Lower lobe of right lung (tissue), 2 donors: ENCODE results near the gene C3orf70. TPM values are rescaled to one million over a fixed set of nuclear protein-coding genes. Genes with fewer than 3 reads are reported as not detected.

Experiments
- ATAC-seq, 2 donors: fragments of 200-7000 bp; cut with Tn5 transposase; one replicate each; pipeline ENCODE4 v1.9.1; 2020 to 2022; ENCODE audit warnings: mild to moderate bottlenecking in 2 of 2, moderate library complexity in 2 of 2
- DNase-seq: peaks from one replicate; pipeline ENCODE4 v3.0.0-alpha.2; 2020
- H3K27ac ChIP-seq: fragments of 200-600 bp; one replicate; pipeline ENCODE4 v1.8.0; 2022
- H3K27me3 ChIP-seq: fragments of 200-600 bp; one replicate; pipeline ENCODE4 v1.8.0; 2022; ENCODE audit warnings: low read depth
- H3K36me3 ChIP-seq: fragments of 200-600 bp; one replicate; pipeline ENCODE4 v1.8.0; 2022; ENCODE audit warnings: mild to moderate bottlenecking
- H3K4me1 ChIP-seq: fragments of 200-600 bp; one replicate; pipeline ENCODE4 v1.8.0; 2022
- H3K4me3 ChIP-seq: fragments of 200-600 bp; one replicate; pipeline ENCODE4 v1.8.0; 2022; ENCODE audit warnings: mild to moderate bottlenecking
- H3K9me3 ChIP-seq: fragments of 200-600 bp; one replicate; pipeline ENCODE4 v1.8.0; 2022
- CTCF ChIP-seq: fragments of 200-600 bp; IDR thresholded peaks from one replicate; pipeline ENCODE4 v1.8.0; 2022; ENCODE audit warnings: antibody characterized with exemption, mild to moderate bottlenecking
- intact Hi-C: fragments of 100-400 bp; cut with DNase I; formaldehyde crosslinking; loops from one replicate; pipeline ENCODE4 v1.11.0; 2022
- total RNA-seq: library from RNA; stranded (reverse); fragmentation: NEBNext Ultra II Directional; extraction: Animal tissue kit (Norgen Biotek cat#: 25700); gene quantifications from one replicate; pipeline ENCODE4 v1.2.1, GENCODE V29; 2021
- donor health status: DM: no; HTN: yes; CAD: no; lungs with severe emphysema.

C3orf70 gene
- total RNA-seq, 1 donor from 2014 or later: 3.2 TPM

- Histone ChIP-seq H3K4me3 (no peak overlapping the region), H3K27me3 (no peaks in the 10 kb centered on the region), H3K36me3 (no peaks in the 10 kb centered on the region), H3K9me3 (no peaks in the 10 kb centered on the region), H3K27ac (no peak overlapping the region), H3K4me1 (no peaks in the 10 kb centered on the region)
- ATAC-seq: no peak
- intact Hi-C loops: no loop called here
- no peak for DNase-seq
- no peak for TF ChIP-seq CTCF
These were observed 68.5 kb downstream of the C3orf70 start for GRCh38 chr3:185084402-185084801.

- H3K9me3 ChIP-seq: no peaks in the 10 kb centered on the region
- DNase-seq (no peak), ATAC-seq (no peak)
- intact Hi-C loops: no loop called here
- no peaks in the 10 kb centered on the region for H3K36me3 ChIP-seq
- H3K4me1 ChIP-seq: no peaks in the 10 kb centered on the region
- no peak overlapping the region for H3K27ac ChIP-seq
- no peak overlapping the region for H3K4me3 ChIP-seq
- TF ChIP-seq CTCF: no peak
- H3K27me3 ChIP-seq: no peaks in the 10 kb centered on the region
These were observed 70.0 kb downstream of the C3orf70 start for GRCh38 chr3:185082829-185083228.

GRCh38 chr3:185082149-185082548 is 70.7 kb downstream of the C3orf70 start:
- ATAC-seq (no peak), DNase-seq (no peak)
- intact Hi-C loops: no loop called here
- Histone ChIP-seq H3K9me3 (no peaks in the 10 kb centered on the region), H3K27ac (no peak overlapping the region), H3K36me3 (no peaks in the 10 kb centered on the region), H3K4me3 (no peak overlapping the region), H3K27me3 (no peaks in the 10 kb centered on the region), H3K4me1 (no peaks in the 10 kb centered on the region)
- TF ChIP-seq CTCF: no peak

GRCh38 chr3:185081521-185081920 is 71.3 kb downstream of the C3orf70 start:
- ATAC-seq (no peak), DNase-seq (no peak)
- Histone ChIP-seq H3K4me1 (no peaks in the 10 kb centered on the region), H3K27me3 (no peaks in the 10 kb centered on the region), H3K9me3 (no peaks in the 10 kb centered on the region), H3K27ac (no peak overlapping the region), H3K36me3 (no peaks in the 10 kb centered on the region), H3K4me3 (no peak overlapping the region)
- intact Hi-C loops: no loop called here
- TF ChIP-seq CTCF: no peak

GRCh38 chr3:185079625-185080024 is 73.2 kb downstream of the C3orf70 start:
- no peak for ATAC-seq
- DNase-seq: no peak
- Histone ChIP-seq H3K4me1 (no peaks in the 10 kb centered on the region), H3K9me3 (no peaks in the 10 kb centered on the region), H3K27ac (no peak overlapping the region), H3K4me3 (no peak overlapping the region), H3K27me3 (no peaks in the 10 kb centered on the region), H3K36me3 (no peaks in the 10 kb centered on the region)
- no peak for TF ChIP-seq CTCF
- intact Hi-C loops: no loop called here

GRCh38 chr3:185076219-185076618 is 76.6 kb downstream of the C3orf70 start:
- no peaks in the 10 kb centered on the region for H3K9me3 ChIP-seq
- H3K27me3 ChIP-seq: no peaks in the 10 kb centered on the region
- no peak overlapping the region for H3K4me3 ChIP-seq
- no peak for TF ChIP-seq CTCF
- no peaks in the 10 kb centered on the region for H3K4me1 ChIP-seq
- intact Hi-C loops: no loop called here
- ATAC-seq (no peak), DNase-seq (no peak)
- H3K27ac ChIP-seq: no peak overlapping the region
- no peaks in the 10 kb centered on the region for H3K36me3 ChIP-seq
